Measurements from ENCODE around the gene OLIG1.

- TF ChIP-seq, protein P1, sequence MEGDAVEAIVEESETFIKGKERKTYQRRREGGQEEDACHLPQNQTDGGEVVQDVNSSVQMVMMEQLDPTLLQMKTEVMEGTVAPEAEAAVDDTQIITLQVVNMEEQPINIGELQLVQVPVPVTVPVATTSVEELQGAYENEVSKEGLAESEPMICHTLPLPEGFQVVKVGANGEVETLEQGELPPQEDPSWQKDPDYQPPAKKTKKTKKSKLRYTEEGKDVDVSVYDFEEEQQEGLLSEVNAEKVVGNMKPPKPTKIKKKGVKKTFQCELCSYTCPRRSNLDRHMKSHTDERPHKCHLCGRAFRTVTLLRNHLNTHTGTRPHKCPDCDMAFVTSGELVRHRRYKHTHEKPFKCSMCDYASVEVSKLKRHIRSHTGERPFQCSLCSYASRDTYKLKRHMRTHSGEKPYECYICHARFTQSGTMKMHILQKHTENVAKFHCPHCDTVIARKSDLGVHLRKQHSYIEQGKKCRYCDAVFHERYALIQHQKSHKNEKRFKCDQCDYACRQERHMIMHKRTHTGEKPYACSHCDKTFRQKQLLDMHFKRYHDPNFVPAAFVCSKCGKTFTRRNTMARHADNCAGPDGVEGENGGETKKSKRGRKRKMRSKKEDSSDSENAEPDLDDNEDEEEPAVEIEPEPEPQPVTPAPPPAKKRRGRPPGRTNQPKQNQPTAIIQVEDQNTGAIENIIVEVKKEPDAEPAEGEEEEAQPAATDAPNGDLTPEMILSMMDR (IDR thresholded peaks at IDR 0.05), result no peak
- no peak for TF ChIP-seq POLR2A (IDR thresholded peaks at IDR 0.05)
These were observed 39.8 kb downstream of the OLIG1 start for GRCh38 chr21:33109574-33110339.

Measured in prostate gland (tissue), 2 donors.